GM21723 (cell line): ENCODE data around the gene TMEM203.

ENCODE experiments used
- ATAC-seq: cut with Tn5 transposase; IDR thresholded peaks from one replicate; pipeline ENCODE4 v1.9.1; 2021; ENCODE audit warnings: mild to moderate bottlenecking, moderate library complexity; ENCODE audit not compliant: unreplicated experiment

TMEM203 gene

DNA sequence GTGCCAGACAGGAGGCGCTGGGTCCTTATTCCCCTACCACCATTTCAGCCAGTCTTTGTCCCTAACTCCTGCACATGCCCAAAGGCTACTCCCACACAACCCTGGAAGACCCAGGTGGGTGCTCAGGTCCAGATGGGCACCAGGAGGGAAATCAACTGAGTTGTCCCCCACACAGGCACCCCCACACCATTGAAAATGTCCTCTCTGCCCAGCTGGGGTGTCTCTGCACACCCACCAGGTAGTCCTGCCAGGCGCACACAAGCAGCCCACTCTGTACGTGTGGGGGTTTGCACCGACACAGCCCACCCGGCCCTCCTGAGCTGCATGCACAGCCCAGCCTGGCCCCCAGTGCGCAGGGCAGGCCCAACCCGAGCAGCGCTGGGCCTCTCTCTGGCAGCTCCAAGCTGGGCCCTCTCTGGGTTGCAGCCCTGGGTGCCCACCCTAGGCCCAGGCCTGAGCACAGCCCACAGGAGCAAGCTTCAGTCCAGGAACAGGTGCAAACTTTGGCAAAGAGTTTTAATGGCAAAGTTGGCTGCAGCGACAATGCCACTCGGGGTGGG, 14.4 kb upstream of the TMEM203 start:
- ATAC-seq: no peak

GRCh38 chr9:137218754-137219271, 13.4 kb upstream of the TMEM203 start:
- no peak for ATAC-seq

DNA sequence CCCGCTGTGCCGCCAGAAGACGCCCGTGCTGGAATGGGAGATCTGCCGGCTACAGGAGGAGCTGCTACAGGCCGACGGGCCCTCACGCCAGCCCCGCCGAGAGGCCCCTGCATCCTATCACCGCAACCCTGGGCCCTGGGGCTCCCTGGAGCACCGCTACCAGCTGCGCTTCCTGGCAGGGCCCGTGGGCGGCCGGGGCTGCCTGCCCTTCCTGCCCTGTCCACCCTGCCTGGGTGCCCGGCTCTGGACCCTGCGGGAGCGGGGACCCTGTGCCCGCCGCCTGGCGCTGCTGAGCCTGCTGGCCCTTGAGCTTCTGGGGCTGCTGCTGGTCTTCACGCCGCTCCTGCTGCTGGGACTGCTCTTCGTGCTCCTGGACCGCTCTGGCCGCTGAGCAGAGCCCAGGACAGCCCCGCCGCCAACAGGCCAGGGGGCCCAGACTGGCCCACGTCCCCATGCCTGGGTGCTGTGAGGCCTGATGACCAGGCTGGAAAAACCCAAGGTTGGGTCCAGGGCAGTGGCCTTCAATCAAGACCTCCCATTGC, 12.8 kb upstream of the TMEM203 start:
- ATAC-seq: no peak

DNA sequence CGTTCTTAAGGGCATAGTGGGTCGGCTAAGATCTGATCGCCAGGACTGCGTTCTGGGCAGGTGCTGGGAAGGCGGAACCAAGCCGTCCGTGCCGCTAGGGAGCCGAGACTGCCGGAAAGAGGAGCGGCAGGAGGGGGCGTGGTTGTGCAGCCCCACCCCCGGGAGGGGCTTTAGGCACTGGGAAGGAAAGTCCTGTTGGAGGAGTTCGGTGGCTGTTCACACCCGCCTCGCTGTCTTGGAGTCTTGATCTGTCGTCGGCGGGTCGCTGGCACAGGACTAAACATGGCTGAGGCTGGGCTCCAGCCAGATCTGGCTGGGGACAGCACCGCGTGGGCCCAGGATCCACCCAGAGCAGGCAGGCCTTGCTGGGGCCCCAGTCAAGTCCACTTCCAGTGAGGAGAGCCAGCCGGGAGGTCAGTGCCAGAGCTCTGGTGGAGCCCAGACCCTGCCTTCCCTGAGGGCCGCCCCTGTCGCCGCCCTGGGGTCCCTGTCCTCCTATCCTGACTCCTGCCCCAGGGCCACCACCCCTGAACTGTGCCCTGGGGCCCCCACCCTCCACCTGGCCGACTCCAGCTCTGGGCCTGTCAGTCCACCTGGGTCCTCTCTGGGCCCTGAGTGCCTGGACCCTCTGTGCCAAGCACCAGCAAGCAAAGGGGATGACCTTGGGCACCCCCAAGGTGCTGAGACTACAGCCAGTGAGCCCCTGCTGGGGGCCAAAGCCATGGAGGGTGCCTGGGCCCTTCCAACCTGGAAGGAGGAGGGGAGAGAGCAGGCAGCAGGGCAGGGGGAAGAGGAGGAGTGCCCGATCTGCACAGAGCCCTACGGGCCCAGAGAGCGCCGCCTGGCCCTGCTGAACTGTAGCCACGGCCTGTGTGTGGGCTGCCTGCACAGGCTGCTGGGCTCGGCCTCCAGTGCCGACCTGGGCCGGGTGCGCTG, 12.1 kb upstream of the TMEM203 start:
- ATAC-seq: no peak

GRCh38 chr9:137216188-137216965, 10.9 kb upstream of the TMEM203 start:
- no peak for ATAC-seq

DNA sequence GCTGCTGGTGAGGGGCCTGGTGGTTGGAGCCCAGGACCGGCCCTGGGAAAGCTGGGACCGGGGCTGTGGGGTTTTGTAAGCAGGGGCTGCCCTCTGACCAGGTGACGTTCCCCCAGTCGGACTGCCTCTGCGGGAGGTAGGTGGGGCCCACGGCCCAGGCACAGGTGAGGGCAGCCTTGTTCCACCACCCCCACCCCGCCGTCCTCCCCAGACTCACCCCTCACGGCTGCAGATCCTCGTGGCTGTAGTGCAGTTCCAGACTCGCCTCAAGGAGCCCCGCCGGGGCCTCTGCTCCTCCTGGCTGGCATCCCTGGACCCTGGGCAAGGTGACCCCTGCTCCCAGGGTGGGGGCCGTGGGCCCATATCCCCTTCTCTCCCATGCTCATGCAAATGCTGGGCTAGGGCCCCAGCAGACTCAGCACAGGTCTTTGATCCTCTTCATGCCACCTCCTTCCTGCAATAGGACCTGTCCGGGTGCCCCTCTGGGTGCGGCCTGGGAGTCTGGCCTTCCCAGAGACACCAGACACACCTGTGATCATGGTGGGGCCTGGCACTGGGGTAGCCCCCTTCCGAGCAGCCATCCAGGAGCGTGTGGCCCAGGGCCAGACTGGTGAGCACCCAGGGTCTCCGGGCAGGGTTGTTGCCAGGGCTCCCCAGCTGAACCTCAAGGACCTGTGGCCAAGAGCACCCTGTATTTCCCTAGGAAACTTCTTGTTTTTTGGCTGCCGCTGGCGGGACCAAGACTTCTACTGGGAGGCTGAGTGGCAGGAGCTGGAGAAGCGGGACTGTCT, 9.9 kb upstream of the TMEM203 start:
- no peak for ATAC-seq

DNA sequence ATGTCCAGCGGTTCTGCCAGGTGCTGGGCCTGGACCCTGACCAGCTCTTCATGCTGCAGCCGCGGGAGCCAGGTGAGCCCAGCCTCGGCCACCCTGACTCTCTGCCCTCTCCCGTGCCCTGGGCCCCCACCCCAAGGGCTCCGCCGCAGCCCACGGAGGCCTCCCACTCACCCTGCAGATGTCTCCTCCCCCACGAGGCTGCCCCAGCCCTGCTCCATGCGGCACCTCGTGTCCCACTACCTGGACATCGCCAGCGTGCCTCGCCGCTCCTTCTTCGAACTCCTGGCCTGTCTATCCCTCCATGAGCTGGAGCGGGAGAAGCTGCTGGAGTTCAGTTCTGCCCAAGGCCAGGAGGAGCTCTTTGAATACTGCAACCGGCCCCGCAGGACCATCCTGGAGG, 9.2 kb upstream of the TMEM203 start:
- no peak for ATAC-seq

DNA sequence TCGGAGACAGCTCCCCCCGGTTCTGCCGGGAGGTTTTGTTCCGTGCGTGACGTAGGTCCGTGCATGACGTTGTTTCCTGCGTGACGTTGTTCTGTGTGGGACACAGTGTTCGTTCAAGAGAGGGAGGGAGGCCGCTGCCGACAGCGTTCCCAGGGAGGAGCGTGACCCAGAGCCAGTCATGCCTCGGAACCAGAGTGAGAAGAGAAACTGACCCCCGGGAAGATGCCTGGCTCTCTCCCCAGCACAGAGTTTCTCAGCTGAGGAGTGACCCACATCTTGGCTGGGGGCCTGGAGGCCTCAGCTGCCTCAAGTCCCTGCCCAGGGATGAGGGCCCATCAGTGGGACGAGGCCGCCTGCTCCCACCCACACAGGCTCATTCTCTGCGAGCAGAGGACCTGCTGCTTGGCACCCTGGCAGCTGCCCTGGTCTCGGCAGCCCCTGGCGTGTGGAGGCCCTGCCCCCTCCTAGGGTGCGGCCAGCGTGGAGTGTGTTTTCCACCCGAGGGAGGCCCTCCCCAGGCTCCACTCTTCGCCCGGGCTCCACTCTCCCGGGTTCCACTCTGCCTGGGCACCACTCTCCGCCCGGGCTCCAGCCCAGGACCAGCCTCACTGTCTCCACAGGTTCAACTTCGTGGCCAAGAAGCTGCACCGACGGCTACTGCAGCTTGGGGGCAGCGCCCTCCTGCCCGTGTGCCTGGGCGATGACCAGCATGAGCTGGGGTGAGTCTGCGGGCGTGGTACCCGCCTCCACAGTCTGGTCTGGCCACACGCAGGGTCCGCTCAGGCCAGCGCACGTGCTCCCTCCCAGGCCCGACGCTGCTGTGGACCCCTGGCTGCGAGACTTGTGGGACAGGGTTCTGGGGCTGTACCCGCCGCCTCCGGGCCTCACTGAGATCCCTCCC, 8.0 kb upstream of the TMEM203 start:
- ATAC-seq: no peak

DNA sequence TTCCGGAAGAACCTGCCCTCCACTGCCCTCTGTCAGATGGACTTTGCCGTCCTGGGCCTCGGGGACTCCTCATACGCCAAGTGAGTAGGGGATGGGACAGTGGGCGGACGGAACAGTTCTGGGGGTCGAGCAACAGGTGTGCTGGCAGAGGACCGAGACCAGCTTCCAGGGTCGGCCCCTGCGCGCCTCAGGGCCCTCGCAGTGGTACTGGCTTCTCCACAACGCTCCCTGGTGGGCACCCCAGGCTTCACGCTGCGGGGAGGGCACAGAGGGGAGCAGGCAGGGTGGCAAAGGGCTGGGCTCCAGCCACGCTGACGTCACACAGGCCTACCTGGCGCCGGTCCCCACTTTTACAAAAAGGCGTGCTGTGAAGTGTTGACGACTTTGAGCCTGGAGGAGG, 7.1 kb upstream of the TMEM203 start:
- no peak for ATAC-seq

DNA sequence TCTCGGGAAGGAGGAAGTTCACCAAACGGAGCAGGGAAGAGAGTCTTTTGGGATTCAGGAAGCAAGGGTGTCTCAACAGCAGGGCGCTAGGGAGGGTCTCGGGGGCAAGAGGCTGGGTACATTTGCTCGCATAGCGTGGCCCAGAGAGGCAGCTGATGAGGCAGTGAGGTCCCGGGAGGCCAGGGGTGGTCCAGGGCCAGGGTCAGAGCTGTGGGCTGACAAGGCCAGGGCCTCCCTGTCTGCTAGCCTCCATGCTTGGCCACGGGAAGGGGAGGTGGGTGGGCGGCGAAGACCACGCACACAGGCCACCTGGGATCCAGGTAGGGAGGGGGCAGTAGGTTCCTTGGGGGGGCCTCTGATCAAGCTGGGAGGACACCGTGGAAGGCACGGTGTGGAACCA, 6.1 kb upstream of the TMEM203 start:
- no peak for ATAC-seq

DNA sequence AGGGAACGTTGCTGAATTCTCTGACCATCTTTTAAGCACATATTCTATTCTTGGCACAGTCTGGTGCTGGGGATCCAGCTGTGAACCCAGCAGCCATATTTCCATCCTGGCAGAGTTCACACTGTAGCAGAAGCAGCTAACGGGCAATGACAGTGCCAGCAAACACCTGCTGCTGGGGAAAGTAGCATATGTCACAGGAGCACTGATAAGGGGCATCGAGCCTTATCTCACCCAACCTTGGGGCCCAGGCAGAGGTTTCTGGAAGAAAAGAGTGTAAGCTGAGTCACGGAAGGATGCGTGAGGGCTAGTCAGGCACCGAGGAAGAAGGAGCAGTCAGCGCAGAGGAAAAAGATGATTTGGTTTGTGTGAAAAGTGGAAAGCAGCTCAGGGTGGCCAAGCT, 1.2 kb upstream of the TMEM203 start:
- ATAC-seq: no peak

DNA sequence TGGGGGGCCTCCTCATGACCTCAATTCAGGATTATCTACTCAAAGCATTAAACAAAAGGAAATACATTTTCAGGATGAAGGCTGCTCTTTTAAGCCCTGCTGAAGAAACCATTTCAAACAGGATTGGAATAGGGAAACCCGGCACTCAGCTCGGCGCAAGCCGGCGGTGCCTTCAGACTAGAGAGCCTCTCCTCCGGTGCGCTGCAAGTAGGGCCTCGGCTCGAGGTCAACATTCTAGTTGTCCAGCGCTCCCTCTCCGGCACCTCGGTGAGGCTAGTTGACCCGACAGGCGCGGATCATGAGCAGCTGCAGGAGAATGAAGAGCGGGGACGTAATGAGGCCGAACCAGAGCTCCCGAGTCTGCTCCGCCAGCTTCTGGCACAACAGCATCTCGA, 720 bp downstream of the TMEM203 start:
- ATAC-seq: no peak

- ATAC-seq: no peak
Observed at GRCh38 chr9:137202966-137203365, 2.5 kb downstream of the TMEM203 start.

DNA sequence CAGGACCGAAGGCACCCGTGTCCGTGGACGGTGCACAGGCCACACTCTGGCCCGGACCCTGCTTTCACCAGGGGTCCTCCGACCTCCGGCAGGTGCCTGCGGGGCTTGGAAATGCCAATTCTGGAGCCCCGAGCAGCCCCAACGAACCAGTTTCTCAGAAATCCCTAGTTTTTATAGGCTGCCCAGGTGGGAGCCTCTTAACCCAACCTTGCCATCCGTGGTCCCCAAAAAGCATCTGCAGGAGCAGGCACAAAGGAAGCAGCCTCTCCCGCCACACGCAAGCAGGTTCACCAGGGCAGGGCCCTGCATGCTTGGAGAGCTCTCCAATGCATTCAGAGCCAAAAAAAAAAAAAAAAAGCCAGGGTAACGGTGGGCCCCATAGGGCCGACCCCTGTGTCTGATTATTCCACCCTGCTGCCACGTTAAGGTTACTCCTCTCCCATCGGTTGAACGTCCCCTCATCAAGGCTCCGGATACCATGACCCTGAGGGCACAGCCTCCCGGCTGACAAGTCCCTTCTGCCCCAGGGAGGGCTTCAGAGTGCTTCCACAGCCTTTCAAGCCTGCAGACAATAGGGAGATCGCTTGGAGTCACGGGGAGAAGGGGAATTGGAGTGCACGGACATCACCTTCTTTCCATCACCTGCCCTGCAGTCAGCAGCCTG, 4.1 kb downstream of the TMEM203 start:
- no peak for ATAC-seq

DNA sequence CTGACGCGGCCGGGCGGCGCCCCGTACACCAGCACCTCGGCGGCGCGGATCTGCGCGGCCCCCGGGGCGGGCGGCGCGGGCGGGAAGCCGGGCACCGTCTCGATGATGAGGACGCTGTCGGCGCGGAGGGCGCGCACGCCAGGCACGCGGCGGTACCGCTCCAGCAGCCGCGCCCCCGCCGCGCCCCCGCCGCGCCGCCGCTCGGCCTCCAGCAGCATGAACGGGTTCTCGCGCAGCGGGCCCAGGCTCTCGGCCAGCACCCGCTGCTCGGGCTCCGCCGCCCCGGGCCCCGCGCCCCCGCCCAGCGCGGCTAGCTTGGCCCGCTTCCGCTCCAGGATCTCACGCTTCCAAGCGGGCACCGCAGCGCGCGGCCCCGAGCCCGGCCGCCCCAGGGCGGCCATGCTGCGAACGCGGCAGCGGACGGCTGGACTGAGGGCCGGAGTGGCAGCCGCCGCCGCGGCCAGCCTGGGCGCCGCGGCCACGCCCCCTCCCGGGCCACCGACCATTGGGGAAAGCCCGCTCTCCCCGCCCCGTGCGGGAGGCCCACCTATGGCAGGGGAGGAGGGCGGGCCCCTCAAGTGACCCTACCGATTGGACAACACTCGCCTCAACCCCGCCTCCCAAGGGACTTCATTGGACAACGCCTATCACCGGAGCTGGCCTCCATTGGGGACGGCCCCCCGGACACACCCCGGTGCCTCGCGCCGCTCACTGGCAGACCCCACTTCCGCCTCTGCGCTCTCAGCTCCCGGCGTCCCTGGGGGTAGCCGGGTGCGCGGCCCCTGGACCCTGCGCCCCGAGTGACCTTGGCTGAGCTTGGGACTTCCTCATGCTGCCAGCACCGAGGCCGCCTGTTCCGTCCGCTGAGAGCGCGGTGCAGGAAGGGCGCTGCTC, 4.9 kb downstream of the TMEM203 start, which contains the start of gene TPRN:
TSS of gene TPRN (minus strand) at position 431 of the 894 bp plus-strand sequence. CDS start at position 401, 30 bp downstream.
- peak; percentile 82 for ATAC-seq

- ATAC-seq: no peak
Observed at GRCh38 chr9:137199411-137200121, 5.9 kb downstream of the TMEM203 start.

DNA sequence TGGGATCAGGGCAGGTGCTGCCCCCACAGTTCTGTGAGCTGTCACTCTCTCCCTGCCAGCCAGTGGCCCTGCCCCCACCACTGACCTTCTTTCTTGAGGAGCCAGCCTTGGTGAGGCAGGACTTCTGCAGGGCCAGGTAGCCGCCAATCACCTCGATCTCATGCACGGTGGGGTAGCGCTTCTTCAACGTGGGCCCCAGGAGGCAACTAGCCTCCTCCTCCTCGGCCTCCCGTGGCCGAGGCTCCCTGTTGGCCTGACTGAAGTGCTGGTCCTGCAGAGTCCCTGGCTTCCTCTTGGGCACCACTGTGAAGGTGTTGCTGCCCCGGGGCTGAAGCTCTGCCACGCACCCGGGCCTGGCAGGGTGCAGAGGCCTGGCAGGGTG, 6.6 kb downstream of the TMEM203 start:
- no peak for ATAC-seq
